ENCODE results near the gene TRNT1. TPM values are rescaled to one million over a fixed set of nuclear protein-coding genes. Genes with fewer than 3 reads are reported as not detected.

Gene TRNT1
- 29.0 to 39.6 TPM (median 31.0 TPM) in 5 replicates for total RNA-seq (2022; extraction: Qiagen RNA extraction; ENCODE audit: low read depth)

GRCh38 chr3:3126477-3127431, at the start of gene TRNT1:
Gene TRNT1, plus strand, starts transcription at chr3:3126940. Its CDS starts 2,101 bp downstream, at chr3:3129041.

GRCh38 chr3:3110299-3110630, 16.5 kb upstream of the TRNT1 start, which contains the start of gene IL5RA:
Gene IL5RA, minus strand, starts transcription at chr3:3110374. Its CDS starts 5,390 bp downstream, at chr3:3104984.

GRCh38 chr3:3179407-3180094, 52.8 kb downstream of the TRNT1 start, which contains the start of gene CRBN:
Gene CRBN, minus strand, starts transcription at chr3:3179691. Its CDS starts 4 bp downstream, at chr3:3179687.

Other genes starting within 250 kb of the TRNT1 start
- not detected in 5 replicates for gene IL5RA, start 16.6 kb upstream of the TRNT1 start, total RNA-seq (2022; extraction: Qiagen RNA extraction; ENCODE audit: low read depth)
- gene CRBN, start 52.8 kb downstream of the TRNT1 start, total RNA-seq (2022; extraction: Qiagen RNA extraction; ENCODE audit: low read depth), result 24.9 to 30.2 TPM (median 28.7 TPM) in 5 replicates